ENCODE results near the gene PLAGL1.

The PLAGL1 gene

DNA sequence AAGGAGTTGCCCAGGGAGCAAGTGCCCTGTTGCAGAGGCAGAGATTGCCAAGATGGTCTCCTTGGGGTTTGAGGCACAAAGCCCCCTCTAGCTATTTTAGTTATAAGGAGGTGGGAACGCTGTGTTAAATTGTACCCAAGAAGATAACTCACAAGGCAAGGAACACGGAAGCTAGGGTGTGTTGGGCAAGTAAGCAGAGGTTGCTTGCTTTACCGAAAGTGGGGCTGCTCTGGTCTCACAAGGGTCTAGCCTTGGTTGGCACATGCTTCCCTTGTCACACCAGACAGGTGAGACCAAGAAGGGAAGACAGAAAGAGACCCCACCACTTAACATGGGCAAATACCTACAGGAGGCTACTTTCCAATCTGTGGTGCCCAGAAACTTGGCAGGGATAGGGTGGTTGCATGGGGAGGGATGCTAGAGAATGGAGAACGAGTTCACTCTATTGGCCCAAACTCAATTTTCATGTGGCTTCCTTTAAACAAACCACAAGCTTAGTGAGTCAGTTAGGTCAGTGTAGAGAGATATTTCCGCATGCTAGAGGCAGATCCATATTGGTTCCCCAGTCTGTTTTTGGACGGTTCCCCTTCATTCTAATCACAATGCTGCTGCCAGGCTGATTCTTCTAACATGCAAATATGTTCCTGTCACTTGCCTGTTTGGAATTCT, 42.4 kb downstream of the PLAGL1 start:
- no peak overlapping the region for H3K4me3 ChIP-seq (ENCODE audit: low read depth, low read length)
- TF ChIP-seq, protein P1, sequence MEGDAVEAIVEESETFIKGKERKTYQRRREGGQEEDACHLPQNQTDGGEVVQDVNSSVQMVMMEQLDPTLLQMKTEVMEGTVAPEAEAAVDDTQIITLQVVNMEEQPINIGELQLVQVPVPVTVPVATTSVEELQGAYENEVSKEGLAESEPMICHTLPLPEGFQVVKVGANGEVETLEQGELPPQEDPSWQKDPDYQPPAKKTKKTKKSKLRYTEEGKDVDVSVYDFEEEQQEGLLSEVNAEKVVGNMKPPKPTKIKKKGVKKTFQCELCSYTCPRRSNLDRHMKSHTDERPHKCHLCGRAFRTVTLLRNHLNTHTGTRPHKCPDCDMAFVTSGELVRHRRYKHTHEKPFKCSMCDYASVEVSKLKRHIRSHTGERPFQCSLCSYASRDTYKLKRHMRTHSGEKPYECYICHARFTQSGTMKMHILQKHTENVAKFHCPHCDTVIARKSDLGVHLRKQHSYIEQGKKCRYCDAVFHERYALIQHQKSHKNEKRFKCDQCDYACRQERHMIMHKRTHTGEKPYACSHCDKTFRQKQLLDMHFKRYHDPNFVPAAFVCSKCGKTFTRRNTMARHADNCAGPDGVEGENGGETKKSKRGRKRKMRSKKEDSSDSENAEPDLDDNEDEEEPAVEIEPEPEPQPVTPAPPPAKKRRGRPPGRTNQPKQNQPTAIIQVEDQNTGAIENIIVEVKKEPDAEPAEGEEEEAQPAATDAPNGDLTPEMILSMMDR (IDR thresholded peaks at IDR 0.05; ENCODE audit: insufficient read depth, low read depth, low read length, missing control alignments) = no peak
- DNase-seq (ENCODE audit: low read depth) = no peak

DNA sequence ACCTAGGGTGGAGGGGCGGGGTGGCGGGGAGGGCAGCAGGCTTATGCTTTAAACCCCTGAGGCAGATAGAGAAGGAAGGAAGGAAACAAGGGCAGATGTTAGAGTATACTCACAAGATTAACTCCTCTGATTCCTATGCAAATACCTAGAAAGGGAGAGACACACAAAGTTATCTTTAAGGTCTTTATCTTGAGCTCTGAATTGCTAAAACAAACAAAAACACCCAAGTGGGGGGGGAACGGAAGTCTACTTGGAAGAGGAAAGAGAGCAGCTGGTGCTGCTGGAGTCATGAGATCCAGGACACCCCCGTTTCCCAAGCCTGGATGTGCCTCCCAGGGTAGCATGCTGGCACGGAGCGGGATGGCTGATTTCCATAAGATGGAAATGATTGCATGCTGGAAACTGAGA, 43.4 kb downstream of the PLAGL1 start:
- no peak overlapping the region for H3K4me3 ChIP-seq (ENCODE audit: low read depth, low read length)
- TF ChIP-seq, protein P1 (IDR thresholded peaks at IDR 0.05; ENCODE audit: insufficient read depth, low read depth, low read length, missing control alignments) = no peak
- no peak for DNase-seq (ENCODE audit: low read depth)

DNA sequence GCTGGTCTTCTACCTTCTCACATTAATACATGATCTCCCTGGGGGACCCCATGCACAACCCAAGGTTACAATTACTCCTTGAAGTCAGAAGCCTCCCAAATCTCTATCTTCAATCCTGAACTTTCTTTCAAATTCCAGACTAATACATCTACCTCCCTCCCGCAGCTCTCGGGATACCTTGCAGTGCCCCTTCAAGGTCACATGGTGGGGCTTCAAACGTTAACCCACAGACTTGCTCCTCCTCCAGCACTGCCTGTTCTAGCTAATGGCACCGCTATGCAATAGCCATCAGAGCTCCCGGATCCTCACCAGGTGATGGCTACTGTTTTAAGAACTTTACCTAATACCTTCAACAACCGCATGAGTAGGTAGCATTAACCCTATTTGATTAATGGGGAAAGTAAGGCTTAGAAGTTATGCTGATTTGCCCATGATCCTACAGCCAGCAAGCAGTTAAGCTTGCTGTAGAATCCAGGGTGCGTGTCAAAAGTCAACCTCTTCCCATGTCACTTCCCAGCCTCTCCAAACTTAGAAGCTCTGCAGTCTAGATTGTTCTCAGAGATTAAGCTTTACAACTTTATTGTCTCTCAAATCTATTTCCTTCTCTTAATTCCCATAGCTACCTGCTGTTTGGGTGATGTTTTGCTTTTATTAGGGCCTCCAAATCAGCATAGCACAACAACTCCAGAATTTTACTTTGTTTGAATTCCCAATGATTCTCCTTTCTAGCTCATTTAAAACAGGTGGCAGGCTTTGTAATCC, 44.7 kb downstream of the PLAGL1 start:
- TF ChIP-seq, protein P1 (IDR thresholded peaks at IDR 0.05; ENCODE audit: insufficient read depth, low read depth, low read length, missing control alignments) = no peak
- H3K4me3 ChIP-seq (ENCODE audit: low read depth, low read length) = no peak overlapping the region
- DNase-seq (ENCODE audit: low read depth) = no peak

DNA sequence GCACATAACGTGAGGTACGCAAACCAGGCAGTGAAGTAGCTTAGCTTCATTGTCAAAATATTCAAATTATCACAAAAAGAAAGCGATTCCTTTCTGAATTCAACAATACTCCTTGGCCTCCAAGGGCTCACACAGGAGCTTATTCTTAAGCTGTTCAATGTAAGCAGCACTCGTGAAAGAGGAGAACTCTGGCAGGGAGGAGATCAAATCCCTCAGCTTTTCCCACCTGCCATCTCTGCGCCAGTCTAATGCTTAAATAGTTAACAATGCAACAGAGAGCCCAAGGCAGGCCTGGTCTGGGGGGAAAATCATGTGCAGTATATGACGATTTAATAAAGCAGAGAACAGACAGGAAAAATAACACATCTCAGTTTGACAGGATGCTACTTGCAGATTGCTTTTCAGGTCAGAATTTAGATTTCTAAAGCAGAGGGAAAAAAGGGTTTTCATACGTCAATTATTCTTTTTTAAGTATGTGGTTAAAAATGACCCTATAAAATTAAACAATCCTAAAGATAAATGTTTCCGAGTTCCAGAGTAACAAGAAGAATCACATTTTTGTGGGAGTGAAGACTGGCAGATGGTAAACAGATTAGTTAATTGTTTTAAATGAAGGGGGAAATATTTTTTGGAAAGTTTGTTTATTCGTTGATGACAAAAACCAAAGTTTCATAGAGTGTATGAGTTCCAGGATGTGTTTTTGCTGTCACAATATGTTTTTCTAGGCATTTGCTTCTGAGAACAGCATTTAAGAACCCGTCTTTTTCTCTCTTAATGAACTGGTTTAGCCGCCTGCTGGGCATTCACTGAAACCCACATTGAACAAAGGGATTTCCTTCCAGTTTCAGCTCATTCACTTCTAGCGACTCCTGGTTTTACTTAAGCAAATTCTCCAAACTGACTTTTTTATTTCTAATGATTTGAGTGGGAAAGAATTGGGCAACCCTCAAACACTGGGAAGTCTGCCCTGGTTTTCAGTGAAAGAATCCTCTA, 45.9 kb downstream of the PLAGL1 start:
- DNase-seq (ENCODE audit: low read depth) = no peak
- no peak overlapping the region for H3K4me3 ChIP-seq (ENCODE audit: low read depth, low read length)
- TF ChIP-seq, protein P1 (IDR thresholded peaks at IDR 0.05; ENCODE audit: insufficient read depth, low read depth, low read length, missing control alignments) = no peak

DNA sequence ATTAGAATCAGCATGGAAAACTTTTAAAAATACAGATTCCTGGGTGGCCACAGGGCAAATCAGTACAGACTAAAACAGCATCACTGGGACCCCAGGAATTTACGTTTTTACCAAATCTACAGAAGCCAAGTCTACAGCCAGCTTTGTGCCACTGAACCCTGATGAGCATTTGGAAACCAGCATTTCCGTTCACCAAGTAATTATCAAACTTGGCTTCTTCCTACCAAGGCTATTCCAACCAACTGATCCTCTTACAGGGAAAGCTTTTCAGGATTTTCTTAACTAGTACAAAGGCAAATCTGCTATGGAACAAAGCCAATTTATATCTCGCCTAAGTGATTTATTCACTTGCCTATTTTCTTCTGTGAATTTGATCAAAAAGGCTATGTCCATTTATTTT, 47.0 kb downstream of the PLAGL1 start:
- DNase-seq (ENCODE audit: low read depth) = no peak
- TF ChIP-seq, protein P1 (IDR thresholded peaks at IDR 0.05; ENCODE audit: insufficient read depth, low read depth, low read length, missing control alignments) = no peak

GRCh38 chr6:143959927-143960326, 48.1 kb downstream of the PLAGL1 start:
- no peak for DNase-seq (ENCODE audit: low read depth)
- no peak overlapping the region for H3K4me3 ChIP-seq (ENCODE audit: low read depth, low read length)
- TF ChIP-seq, protein P1 (IDR thresholded peaks at IDR 0.05; ENCODE audit: insufficient read depth, low read depth, low read length, missing control alignments) = no peak

More for the DNA sequence above, 47.0 kb downstream of the PLAGL1 start:
- no peak overlapping the region for H3K4me3 ChIP-seq (ENCODE audit: low read depth, low read length)

Measured in GM12865 (cell line).